T-helper 1 cell treated with Interleukin-12 subunit alpha and Interleukin-12 subunit beta and Interleukin-4 antibody, amounts not matched to agents 30 ng/mL and 1 ng/mL, for 36 hours (primary cell): ENCODE measurements around the gene ADAMTS10. TPM values are rescaled to one million over a fixed set of nuclear protein-coding genes. Genes with fewer than 3 reads are reported as not detected.

Experiments used
- intact Hi-C: fragments of 100-400 bp; cut with micrococcal nuclease; formaldehyde crosslinking; loops from one replicate; pipeline ENCODE4 v1.15.1; 2024
- total RNA-seq: library from RNA; stranded (reverse); gene quantifications from 2 replicates; pipeline ENCODE4 v1.2.3, GENCODE V29; 2022

ADAMTS10 gene
- total RNA-seq, 1 donor from 2014 or later: 9.9 TPM

DNA sequence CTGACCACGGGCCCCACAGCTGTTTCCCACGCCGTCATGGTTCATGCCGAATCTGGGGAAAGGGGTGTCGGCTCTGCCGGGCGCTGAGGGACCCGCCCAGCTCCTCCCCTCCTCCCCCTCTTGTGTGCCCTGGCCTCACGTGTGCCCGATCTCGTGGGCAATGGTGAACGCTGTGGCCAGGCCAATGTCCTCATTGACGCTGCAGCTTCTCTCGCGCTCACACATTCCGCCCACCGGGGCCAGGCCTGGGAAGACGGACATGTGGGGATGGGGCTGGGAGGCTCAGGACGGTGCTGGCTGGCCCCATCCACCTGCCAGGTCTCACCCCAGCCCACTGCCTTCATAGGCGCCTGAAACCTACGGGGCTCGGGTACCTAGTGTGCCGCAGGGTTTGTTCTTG, 14.3 kb downstream of the ADAMTS10 start:
- intact Hi-C loops: no loop called here

DNA sequence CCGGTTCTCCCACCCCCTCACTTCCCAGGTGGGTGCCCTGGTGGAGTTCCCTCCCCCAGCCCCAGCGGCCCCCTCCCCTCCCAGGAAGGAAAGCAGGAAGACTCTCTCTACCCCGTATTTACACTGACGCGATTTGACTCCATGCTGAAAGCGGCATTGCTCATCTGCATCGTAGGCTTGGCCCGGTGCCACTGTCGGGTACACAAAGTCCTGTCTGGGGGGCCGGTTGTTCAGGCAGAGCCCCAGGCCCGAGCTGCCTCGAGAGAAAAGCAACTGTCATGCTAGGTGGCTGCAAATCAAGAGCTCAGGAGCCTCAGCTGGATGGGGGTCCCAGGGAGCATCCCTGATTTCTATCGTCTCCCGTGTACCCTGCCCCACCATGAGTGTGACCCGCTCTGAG, 14.9 kb downstream of the ADAMTS10 start:
- intact Hi-C loops: no loop called here

DNA sequence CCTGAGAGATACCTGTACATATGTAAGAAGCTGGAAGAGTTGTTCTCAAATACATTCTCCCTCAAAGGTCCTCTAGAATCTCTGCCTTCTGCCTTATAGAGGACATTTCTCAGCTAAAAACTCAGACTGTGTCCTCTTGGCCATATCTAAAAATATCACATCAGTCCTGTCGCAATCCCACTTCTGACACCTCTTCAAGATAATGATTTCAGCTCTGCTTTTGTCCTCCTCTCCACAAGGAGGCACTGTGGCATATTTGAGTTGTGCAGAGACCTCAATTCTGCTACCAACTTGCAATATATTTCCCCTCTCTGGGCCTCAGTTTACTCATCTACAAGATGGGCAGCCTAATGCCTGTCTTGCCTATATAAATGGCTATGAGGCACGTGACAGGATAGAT, 16.6 kb downstream of the ADAMTS10 start:
- intact Hi-C loops: loop anchor here (2.0 kb wide), 1 partner anchor 239 kb away; the partner anchor contains the start of genes MBD3L1 and ZNF558

DNA sequence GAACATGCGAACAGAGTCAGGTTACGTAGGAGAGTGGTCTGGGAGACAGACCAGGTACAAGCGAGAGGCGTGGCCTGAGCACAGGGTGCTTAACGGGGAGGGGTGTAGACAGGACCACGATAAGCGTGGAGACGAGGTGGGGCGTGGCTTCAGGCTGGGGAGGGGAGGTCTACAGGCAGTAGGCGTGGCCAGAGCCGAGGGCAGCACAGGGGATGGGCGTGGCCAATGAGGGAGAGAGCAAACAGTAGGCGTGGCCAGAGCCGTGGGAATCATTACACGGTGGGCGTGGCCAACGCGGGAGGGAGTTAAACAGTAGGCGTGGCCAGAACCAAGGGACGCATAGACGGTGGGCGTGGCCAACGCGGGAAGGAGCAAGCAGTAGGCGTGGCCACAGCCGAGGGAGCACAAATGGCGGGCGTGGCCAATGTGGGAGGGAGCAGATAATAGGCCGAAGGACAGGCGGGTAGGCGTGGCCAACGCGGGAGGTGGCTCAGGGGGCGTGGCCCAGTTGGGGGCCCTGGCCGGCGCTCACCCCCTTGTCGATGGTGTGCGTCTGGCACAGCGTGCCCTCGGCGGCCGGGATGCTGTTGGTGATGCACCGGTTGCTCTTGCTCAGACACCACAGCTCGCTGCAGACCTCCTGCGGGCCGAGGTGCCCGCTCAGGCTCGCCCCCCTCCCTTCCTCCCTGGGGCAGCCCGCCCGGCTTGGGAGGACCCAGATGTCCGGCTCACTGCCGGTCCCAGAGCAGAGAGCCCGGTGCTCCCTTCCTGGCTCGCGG, 18.1 kb downstream of the ADAMTS10 start:
- intact Hi-C loops: loop anchor here (1.0 to 2.0 kb wide), 4 partner anchors 23 to 240 kb away; partner anchors contain the start of genes MARCHF2, MBD3L1, RAB11B and ZNF558

DNA sequence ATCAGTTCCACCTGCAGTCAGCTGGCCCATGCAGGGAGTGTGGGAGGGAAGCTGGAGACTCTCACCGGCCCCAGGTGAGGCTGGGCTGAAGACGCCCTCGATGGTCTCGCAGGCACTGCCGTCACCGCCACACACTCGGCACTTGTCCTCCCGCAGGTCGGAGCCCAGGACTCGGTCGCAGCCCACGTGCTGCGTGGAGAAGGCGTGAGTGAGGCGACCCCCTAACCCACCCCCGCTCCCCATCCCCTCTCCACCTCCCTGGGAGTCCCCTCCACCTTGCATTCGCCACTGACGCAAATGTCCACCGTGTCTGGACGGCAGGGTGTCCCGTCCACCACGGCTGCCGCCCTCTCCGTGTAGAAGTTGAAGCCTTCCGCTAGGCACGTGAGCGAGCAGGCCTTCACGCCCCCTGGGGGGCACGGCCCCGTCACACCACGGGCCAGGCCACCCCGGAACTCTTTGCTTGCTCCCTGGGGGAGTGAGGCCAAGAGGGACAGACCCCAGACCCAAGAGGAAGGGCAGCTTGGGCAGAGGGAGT, 21.3 kb downstream of the ADAMTS10 start:
- intact Hi-C loops: no loop called here

DNA sequence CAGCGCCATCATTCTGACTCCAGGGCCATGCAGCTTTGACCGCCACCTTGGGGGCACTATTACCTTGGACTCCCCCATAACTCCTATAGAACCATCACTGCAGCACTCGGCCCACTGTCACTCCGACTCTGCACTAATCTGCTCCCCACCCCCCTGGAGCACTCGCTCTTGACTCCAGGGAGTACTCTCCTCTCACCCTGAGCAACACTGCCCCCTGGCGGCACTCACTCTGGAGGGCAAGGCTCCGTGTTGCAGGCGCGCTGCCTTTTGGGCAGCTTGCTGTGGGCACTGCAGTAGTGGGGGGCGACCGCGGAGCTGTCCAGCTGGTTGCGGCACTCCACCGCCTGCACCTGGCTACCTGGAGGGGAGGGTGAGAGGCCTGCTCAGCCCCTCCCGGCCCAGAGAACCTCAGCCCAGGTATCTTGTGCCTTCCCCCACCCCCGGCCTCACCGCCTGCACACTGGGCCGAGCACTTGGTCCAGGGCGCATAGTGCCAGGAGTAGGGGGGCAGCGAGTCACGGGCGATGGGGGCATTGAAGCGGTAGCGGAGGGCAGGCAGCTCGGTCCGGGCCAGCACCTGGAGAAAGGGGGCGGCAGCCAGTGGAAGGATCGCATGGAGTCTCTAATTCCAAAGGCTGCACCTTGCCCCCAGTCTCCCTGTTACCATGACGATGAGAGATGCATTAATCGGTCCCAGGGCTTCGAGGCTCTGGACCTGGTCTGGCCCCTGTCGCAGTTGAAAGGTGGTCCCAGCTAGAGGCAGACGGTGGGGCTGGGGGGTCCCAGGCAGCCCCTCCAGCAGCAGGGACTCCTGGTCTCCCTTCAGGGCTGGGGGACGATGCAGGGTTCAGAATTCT, 24.4 kb downstream of the ADAMTS10 start:
- intact Hi-C loops: loop anchor here (1.0 kb wide), 1 partner anchor 232 kb away; no protein-coding TSS in a partner anchor

DNA sequence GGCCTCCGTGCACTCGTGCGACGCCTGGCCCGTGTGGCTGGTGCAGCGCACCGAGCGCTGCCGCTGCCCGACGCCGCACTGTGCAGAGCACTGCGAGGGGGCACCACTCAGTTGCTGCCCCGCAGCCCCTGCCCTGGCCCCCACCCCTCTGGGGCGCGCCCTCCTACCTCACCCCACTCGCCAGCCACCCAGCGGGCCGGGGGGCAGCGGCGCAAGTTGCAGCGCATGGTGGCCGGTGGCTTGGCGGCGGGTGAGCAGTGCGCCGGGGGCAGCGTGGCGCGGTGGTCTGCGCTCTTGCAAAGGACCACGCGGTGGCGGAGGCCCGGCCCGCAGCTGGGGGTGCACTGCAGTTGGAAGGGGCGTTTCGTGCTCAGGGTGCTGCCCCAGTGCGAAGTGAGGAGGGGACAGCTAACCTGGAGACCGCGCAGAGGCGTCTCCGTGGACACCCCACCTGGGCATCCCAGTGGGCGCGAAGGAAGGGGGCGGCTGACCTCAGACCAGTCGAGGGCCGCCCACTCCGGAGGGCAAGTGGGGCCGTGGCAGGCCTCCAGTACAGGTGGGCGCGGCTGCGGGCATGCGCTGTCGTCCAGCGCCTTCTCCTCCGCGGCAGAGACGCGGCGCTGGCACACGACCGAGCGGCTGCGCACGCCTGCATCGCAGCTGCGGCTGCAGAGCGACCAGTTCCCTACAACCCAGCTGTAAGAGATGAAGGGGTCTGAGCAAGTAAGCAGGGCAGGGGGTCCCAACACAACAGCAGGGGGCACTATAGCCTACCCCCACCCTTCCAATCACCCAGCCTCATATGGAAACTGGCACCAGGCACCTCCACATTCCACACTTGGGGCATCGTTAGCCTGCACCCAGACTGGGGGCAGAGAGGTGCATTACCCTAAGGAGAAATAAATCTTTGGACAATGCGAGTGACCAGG, 25.3 kb downstream of the ADAMTS10 start:
- intact Hi-C loops: no loop called here

DNA sequence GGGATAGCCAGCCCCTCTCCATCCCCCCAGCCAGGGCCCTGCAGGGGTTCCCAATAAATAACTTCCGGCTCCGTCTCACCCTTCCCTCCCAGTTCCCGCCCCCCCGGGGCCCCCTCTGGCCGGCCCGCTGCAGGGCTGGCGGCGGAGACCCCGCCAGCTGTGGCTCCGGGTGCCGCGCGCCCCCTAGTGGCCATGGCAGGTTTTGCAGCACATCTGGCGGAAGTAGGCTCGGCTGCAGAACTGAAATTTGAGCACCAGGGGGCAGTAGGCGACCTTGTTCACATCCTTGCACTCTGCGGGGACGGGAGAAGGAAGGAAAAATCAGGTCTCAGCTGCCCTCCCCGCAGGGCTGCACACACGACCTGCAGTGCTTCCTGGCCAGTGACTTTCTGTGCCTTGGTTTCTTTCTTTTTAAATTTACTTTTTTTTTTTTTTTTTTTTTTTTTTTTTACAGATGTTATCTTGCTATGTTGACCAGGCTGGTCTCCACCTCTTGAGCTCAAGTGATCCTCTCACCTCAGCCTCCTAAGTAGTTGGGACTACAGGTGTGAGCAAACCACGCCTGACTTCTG, 29.7 kb downstream of the ADAMTS10 start:
- intact Hi-C loops: loop anchor here (1.0 to 2.0 kb wide), 3 partner anchors 62 to 500 kb away; no protein-coding TSS in a partner anchor

DNA sequence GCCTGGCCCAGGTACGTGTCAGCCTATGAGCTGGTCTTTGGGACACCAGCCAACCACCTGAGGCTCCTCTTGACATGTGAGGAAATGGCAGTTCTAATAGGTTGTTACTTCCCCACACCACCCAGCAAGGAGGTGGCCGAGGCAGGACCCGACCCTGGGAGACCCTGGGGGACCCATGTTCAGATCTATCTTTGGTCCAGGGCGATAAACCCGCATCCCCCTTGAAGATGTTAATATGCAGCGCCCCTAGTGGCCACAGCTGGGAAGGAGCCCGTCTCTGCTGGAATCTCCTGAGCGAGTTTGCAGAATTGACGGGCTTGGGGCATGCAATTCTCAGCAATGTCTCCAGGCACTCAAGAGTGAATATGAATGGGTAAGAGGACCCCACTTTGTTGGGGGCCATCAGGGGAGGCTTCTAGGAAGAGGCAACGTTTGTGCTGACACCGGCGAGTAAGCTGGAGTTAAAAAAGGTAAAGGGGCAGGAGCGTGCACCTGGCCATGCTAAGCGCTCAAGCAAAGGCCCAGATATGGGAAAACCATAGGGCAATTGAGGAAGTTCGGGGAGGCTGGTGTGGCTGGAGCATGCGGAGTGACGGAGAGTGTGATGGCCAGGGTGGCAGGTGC, 31.8 kb downstream of the ADAMTS10 start:
- intact Hi-C loops: loop anchor here (1.0 to 10.0 kb wide), 4 partner anchors 9 to 574 kb away; partner anchors contain the start of genes ELAVL1 and MARCHF2

DNA sequence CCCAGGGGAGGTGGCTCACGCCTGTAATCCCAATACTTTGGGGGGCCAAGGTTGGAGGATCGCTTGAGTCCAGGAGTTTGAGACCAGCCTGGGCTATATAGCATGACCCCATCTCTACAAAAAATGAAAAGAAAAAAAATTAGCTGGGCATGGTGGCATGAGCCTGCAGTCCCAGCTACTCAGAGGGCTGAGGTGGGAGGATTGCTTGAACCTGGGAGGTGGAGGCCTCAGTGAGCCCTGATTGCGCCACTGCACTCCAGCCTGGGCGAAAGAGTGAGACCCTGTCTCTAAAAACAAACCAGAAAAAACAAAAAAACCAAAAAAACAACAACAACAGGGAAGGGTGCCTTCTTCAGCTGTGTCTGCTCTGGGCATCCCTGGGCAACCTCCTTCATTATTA, 32.8 kb downstream of the ADAMTS10 start:
- intact Hi-C loops: loop anchor here (1.0 to 10.0 kb wide), 5 partner anchors 8 to 573 kb away; partner anchors contain the start of genes ELAVL1 and MARCHF2

DNA sequence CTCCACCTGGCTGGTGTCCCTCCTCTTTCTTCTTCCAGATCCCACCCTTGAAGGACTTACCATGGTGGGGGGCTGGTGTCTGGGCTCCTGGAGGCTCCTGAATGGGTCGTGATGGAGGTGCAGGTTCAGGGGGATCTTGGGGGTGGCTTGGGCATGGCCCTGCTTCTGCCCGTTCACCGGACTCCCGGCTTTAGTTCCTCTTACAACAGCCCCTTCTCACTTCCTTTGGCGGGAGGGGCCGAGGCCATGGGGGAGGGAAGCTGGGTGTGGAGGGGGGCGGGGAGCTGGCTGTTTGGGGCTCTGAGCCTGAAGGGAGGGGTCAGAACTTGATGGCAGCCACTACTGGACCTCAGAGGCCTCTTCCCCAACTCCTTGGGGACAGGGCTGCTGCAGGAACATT, 33.3 kb downstream of the ADAMTS10 start, which contains the start of gene MYO1F:
Gene MYO1F, minus strand, starts transcription at position 196 of the 400 bp plus-strand sequence. Its CDS starts 133 bp downstream, at position 63.
- intact Hi-C loops: loop anchor here (2.0 to 10.0 kb wide), 2 partner anchors 64 to 572 kb away; partner anchors contain the start of gene ELAVL1

DNA sequence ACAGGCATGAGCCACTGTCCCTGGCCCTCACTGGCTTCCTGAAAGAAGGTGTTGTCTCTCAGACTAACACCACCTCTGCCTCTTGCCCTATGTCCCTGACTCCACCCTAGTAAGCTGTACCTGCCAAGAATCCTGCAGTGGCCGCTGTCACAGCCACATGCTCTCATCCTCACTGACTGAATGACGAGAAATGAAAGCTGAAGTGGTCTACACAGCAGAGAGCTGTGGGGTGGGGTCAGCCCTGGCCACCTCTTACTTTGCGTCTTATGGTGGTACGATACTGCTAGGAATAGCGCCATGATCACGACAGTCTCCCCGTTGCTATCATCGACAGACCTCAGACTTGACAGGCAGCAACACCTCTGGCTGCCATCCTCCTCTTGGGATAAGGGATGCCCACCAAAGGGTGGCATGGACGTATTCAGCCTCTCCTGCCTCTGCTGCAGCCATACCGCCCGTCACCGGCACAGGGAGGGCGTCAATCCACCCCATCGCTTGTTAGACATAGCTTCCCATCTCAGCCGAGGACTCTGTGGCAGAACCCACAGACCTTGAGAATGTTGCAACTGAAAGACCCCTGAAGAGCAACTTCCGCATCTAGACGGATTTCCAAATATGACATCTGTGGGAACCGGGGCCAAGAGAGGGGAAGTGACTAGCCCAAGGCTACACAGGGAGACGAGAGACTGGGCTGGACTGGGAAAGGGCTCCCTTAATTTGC, 34.1 kb downstream of the ADAMTS10 start:
- intact Hi-C loops: loop anchor here (2.0 to 10.0 kb wide), 2 partner anchors 64 to 572 kb away; partner anchors contain the start of gene ELAVL1

DNA sequence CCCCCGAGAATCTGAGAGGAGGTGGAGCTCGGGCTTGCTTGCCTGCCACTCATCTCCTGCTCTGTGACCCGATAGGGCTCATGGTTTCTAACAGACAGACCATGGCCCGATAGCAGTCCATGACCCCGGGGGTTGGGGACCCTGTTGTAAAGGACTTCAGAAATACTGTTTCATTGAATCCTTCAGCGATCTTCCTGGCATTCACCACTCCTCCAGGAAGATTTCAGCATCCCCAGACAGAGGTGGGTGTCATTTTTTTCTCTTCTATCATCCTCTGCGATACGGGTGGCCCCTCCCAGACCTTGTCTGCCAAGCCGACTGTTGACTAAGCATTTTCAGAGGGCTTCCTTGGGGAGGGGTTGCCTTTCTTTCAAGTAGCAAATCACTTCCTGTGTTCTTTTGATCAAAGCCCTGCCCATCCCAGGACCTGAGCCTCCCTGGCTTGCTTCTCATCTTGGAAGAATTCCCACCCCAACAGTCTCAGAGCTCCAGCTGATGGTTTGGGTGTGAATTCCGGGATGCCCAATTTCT, 35.0 kb downstream of the ADAMTS10 start:
- intact Hi-C loops: loop anchor here (10.0 kb wide), 1 partner anchor 571 kb away; the partner anchor contains the start of gene ELAVL1

DNA sequence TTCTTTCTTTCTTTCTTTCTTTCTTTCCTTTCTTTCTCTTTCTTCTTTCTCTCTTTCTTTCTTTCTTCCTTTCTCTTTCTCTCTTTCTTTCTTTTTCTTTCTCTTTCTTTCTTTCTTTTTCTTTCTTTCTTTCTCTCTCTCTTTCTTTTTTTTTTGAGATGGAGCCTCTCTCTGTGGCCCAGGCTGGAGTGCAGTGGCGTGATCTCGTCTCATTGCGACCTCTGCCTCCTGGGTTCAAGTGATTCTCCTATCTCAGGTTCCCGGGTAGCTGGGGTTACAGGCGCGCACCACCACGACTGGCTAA, 35.9 kb downstream of the ADAMTS10 start:
- intact Hi-C loops: loop anchor here (10.0 kb wide), 1 partner anchor 570 kb away; the partner anchor contains the start of gene ELAVL1

DNA sequence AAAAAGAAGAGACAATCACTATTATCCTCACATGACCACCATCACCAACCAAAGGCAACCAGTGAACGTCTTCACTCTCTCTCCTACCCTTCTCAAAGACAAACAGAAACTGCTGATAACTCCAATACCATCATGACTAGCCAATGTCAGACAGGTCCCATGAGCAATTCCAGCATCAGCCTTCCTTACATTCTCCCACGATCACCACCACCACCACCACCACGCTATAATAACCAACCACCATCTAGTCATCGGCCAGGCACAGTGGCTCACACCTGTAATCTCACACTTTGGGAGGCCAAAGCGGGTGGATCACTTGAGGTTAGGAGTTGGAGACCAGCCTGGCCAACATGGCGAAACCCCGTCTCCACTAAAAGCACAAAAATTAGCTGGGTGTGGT, 37.2 kb downstream of the ADAMTS10 start:
- intact Hi-C loops: loop anchor here (10.0 kb wide), 1 partner anchor 569 kb away; the partner anchor contains the start of gene ELAVL1

DNA sequence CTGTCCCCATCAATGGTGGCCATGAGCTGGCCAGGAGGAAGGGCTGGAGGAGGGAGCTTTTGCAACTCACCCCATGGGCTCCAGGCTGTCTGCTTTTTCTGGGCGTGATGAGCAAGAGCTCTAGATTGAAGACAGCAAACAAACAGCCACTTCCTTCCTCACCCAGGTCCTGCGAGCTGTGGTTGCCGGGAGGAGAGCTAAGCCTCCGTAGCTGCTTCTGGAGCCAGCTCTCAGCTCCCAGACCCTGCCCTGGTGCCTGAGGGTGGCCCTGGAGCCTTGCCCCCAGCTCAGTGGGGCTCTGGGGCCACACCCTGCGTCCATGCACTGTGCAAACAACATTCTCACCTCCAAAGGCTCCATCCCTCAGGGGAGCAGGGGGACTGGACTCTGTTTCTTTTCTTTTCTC, 39.5 kb downstream of the ADAMTS10 start:
- intact Hi-C loops: loop anchor here (10.0 kb wide), 1 partner anchor 566 kb away; the partner anchor contains the start of gene ELAVL1

DNA sequence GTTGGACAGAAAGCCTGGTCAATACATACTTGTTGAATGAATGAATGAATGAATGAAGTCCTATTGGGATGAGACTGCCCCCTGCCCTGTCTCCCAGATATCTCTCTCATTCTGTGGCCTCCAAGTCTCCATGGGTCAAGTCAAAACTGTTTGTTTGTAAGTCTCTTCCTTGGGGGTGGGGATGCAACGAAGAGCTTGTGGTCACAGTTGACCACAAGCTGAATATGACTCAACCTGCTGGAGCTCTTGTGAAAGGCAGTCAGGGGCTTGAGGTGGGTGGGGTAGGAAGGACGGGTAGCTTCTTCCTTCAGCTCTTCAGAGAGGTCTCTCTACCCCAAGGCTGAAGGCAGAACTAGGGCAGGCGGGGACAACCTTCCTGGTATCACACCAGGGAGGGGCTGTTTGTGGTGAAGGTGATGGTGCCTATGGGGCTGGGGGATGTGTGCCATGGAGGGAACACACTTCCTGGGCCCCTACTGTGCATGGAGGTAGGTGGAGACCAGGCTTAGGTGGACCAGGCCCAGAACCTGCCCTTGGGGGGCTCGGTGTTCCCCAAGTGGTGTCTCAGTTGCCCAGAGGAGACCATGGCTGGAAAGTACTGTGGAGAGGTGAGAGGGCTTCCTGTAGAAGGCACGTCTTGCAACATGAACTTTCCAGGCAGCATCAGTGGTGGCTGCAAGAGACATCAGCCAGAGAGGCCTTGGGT, 41.3 kb downstream of the ADAMTS10 start:
- intact Hi-C loops: loop anchor here (1.0 kb wide), 6 partner anchors 9 to 179 kb away; partner anchors contain the start of genes MARCHF2 and RAB11B
